Testis (tissue), 2 donors: ENCODE results near the gene GOLGA6C.

Experiments
- CTCF ChIP-seq, 3 experiments: fragments of 450-650 bp in 2 of 3; fragments of 200-600 bp in 1 of 3; sonication (generic) in 1 of 3; IDR thresholded peaks; one replicate each; pipeline ENCODE4 v1.5.1; 2016 to 2019; ENCODE audit warnings: antibody characterized with exemption in 3 of 3, mild to moderate bottlenecking in 2 of 3, moderate library complexity in 1 of 3
- POLR2A ChIP-seq: fragments of 450-650 bp; IDR thresholded peaks from one replicate; pipeline ENCODE4 v1.6.1; 2017; ENCODE audit warnings: antibody characterized with exemption, mild to moderate bottlenecking, moderate library complexity

- TF ChIP-seq CTCF (IDR thresholded peaks at IDR 0.05), result no peak
- TF ChIP-seq POLR2A, result no peak
Observed at GRCh38 chr15:75234191-75234810, 23.8 kb upstream of the GOLGA6C start.
